Right ventricle myocardium inferior (tissue), 1 donor: Measurements from ENCODE around the gene NQO1. TPM values are rescaled to one million over a fixed set of nuclear protein-coding genes. Genes with fewer than 3 reads are reported as not detected.

ENCODE experiments used
- ATAC-seq: fragments of 200-7000 bp; cut with Tn5 transposase; one replicate; pipeline ENCODE4 v1.9.1; 2020; ENCODE audit warnings: mild to moderate bottlenecking, moderate library complexity
- DNase-seq: peaks from one replicate; pipeline ENCODE4 v3.0.0; 2021; ENCODE audit errors: missing footprints
- intact Hi-C: fragments of 100-400 bp; cut with DNase I; formaldehyde crosslinking; loops from one replicate; pipeline ENCODE4 v1.11.0; 2022
- total RNA-seq: library from RNA; stranded (reverse); fragmentation: NEBNext Ultra II Directional; extraction: Animal tissue kit (Norgen Biotek cat#: 25700); gene quantifications from one replicate; pipeline ENCODE4 v1.2.1, GENCODE V29; 2021
- donor health status: DM: no; HTN: yes; CAD: no; lungs with severe emphysema.

NQO1 gene
- total RNA-seq, 1 donor from 2014 or later, result 48.0 TPM

GRCh38 chr16:69669577-69669976 lies 56.8 kb downstream of the NQO1 start:
- ATAC-seq, result no peak
- no peak for DNase-seq
- intact Hi-C loops, result no loop called here

- ATAC-seq (no peak), DNase-seq (no peak)
- intact Hi-C loops, result no loop called here
Observed at GRCh38 chr16:69663846-69664245, 62.5 kb downstream of the NQO1 start.

- intact Hi-C loops, result no loop called here
- no peak for ATAC-seq
- DNase-seq, result no peak
Observed at GRCh38 chr16:69662901-69663300, 63.5 kb downstream of the NQO1 start.

GRCh38 chr16:69660166-69660565 lies 66.2 kb downstream of the NQO1 start:
- intact Hi-C loops, result no loop called here
- ATAC-seq, result no peak
- no peak for DNase-seq

Other genes with a start within 250 kb of the NQO1 start
- 16.2 TPM for gene NFAT5, start 160.6 kb downstream of the NQO1 start, total RNA-seq
- gene NOB1, start 28.4 kb upstream of the NQO1 start, total RNA-seq, result 15.9 TPM
- 24.8 TPM for gene WWP2, start 35.8 kb upstream of the NQO1 start, total RNA-seq
- gene CLEC18A, start 224.8 kb upstream of the NQO1 start, total RNA-seq, result 0.35 TPM